GM21529 (cell line): ENCODE data around the gene CENPC.
A peak's percentile ranks its signal among the peaks of the same experiment; 100 is the strongest.

Experiments
- ATAC-seq: cut with Tn5 transposase; IDR thresholded peaks from one replicate; pipeline ENCODE4 v1.9.1; 2021; ENCODE audit not compliant: unreplicated experiment

The CENPC gene, protein sequence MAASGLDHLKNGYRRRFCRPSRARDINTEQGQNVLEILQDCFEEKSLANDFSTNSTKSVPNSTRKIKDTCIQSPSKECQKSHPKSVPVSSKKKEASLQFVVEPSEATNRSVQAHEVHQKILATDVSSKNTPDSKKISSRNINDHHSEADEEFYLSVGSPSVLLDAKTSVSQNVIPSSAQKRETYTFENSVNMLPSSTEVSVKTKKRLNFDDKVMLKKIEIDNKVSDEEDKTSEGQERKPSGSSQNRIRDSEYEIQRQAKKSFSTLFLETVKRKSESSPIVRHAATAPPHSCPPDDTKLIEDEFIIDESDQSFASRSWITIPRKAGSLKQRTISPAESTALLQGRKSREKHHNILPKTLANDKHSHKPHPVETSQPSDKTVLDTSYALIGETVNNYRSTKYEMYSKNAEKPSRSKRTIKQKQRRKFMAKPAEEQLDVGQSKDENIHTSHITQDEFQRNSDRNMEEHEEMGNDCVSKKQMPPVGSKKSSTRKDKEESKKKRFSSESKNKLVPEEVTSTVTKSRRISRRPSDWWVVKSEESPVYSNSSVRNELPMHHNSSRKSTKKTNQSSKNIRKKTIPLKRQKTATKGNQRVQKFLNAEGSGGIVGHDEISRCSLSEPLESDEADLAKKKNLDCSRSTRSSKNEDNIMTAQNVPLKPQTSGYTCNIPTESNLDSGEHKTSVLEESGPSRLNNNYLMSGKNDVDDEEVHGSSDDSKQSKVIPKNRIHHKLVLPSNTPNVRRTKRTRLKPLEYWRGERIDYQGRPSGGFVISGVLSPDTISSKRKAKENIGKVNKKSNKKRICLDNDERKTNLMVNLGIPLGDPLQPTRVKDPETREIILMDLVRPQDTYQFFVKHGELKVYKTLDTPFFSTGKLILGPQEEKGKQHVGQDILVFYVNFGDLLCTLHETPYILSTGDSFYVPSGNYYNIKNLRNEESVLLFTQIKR

DNA sequence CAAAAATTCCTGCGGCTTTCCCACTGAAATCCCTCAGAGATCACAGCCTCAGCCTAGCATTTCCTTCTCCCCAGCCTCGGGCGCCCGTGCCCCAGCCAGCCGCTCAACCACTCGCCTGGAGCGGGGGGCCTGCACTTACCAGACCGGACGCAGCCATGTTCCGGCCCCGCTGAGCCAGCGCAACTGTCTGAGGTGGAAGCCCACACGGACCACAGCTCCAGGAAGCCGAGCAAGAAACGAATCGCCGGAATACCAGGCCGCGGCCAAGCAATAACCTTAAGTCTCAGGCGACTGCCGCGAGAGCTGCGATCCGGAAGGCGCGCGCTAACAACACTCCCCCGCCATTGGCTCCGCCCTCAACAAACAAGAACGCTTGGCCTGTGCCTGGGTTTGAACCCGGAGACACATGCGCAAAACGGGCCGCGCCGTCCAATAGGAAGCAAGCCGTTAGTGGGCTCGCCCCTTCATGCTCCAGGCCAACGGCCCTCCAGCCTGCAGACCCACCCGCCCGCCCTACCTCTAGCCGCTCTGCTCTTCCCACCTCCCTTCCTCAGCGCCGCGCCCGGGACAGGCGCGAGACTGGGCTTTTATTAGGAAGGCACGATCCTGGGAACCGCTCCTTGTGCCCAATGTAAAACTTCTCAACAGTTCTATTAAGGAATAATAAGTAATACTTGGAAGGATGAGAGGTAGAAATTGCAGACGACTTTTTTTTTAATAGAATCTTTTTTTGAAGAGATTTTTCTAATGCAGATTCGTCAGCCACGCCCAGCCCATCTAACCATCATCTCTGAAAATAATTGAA, at the start of gene CENPC:
Gene CENPC (minus strand): TSS at position 305 of the 805 bp plus-strand sequence. CDS start 148 bp downstream, at position 157.
- peak; percentile 95 for ATAC-seq

DNA sequence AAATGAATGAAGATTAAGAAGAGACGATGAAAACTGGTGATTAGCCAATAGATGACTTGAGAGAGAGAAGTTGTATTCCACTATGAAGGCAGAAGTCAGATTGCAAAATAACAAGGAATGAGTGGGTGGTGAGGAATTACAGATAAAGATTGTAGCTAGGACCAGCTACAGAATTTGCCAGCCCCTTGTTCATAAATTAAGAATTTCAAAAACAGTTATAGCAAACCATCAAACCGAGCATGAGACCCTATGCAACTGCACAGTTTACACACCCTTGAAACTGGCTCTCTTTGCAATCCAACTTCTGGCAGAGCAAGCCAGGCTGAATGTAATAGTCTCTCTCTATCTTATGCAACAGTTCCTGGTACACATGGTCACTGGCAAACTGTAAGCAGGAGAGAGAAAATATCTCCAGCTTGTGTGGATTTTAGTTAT, 48.5 kb upstream of the CENPC start:
- no peak for ATAC-seq

DNA sequence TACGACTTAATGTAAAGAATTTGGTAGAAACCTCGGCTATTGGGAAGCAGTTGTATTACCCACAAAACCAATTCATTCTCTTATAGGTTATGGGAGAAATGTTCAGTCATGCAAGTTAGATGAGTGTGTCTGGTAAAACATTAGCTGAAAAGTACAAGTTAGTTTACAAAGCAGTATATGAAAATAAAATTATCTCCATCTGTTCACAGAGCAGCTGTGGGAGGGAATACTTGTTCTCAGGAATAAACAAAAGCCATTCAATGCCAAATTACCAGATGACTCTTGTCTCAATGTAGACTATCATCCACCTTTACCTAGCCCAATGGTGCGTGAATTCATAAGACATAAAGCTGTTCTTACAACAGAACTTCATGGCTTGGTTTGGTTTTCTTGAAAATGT, 41.9 kb upstream of the CENPC start:
- ATAC-seq, result no peak

DNA sequence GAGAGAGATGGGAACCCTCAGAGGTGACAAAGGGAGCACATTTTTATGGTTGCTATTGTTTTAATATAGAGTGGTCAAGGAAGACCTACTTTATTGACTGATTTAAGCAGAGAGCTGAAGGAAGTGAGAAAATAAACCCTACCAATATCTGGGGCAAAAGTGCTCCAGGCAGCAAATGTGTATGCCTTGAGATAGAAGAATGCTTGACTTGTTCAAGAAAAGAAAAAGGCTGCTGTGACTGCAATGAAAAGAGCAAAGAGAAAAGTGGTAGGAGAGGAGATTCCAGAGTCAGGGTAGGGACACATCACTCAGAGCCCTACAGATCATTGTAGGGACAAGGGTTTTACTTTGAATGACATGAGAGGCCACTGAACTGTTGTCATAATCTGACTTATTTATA, 39.2 kb upstream of the CENPC start:
- ATAC-seq, result no peak

DNA sequence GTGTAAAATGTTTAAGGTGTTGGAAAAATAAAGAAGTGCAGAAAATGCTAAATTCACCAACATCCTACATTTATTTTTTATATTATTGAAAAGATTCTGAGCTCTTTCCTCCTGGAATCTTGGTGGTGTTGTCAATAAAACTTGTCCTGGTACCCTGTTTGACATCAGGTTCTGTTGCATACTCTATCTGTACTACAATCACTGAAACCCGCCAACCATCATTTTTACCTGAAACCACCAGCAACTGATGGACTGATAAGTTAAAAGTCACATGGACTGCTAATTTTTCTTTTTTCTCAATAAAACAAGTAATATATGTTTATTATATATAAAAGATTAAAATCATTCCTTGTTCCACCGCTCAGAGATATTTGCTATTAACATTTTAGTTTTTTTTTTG, 36.6 kb upstream of the CENPC start:
- ATAC-seq, result no peak

DNA sequence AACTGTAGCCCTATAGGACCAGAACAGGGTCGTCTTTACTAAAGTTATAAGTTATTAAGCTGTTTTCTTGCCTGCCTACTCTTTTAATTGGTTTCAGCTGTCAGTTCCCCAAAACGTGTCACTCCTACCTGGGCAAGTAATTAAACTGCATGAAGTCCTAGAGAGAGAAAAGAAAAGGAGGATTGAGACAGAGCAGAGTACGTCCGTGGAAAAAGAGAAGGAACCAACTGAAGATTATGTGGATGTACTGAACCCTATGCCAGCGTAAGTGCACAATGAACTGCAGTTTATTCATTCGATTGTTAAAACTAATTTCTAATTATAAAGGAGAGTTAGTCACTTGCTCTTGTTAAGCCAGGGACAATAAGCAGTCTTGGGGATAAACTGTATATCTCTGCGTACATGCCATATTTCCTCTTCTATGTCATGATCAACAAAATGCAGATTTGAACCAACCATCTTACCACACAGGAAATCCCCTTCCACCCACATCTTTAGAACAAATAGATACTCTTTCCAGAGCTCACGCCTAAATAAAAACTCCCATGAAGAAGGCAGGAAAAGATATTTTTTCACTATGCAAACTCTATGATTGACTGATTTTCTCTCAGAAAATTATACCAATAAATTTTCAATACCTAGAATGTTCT, 36.0 kb upstream of the CENPC start:
- ATAC-seq, result peak; percentile 45

DNA sequence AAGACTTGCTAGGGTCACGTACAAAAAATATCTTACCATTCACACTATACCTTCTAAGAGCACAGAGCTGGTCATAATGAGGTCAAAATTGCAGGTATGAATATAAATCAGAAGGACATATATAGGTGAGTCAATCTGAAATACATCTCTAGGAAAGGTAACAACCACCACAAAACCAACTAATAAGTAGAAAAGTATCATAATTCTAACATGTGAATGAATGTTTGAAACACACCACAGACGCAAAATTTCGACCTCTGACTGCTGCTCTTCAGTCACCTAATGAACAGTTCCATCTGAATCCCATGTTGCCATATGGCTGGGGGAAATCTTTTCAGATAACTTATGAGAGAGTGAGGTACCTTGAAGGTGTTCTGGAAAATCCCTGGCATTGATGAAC, 35.3 kb upstream of the CENPC start:
- ATAC-seq, result no peak

DNA sequence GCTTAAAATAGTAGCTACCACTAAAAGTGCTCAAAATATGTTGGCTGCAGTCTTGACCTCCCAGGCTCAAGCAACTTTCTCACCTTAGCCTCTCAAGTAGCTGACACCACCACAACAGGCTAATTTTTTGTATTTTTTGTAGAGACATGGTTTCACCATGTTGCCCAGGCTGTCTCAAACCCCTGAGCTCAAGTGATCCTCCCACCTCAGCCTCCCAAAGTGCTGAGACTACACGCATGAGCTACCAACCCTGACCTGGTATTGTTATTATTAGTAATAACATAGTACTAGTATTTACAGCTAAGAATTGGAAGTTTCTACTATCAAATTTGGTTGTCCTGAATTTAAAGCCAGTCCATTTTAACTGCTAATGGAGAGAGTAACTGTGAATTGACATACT, 31.2 kb upstream of the CENPC start:
- peak; percentile 54 for ATAC-seq

DNA sequence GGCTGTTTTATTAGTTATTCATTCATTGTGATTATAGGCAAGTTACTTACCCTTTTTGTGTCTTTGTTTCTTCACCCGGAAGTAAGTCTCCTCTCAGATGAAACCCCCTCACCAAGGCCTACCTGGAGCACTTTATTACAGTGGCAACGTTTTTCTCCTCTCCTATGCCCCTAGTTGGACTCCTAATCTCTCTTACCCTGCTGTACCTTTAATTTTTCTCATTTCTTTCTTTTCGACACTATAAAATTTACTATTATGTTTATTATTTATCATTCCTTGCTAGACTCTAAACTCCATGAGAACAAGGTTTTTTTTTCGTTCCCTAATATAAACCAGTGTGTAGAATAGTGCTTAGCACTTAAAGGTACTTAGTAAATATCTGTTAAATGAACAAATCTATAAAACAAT, 30.8 kb upstream of the CENPC start:
- no peak for ATAC-seq

DNA sequence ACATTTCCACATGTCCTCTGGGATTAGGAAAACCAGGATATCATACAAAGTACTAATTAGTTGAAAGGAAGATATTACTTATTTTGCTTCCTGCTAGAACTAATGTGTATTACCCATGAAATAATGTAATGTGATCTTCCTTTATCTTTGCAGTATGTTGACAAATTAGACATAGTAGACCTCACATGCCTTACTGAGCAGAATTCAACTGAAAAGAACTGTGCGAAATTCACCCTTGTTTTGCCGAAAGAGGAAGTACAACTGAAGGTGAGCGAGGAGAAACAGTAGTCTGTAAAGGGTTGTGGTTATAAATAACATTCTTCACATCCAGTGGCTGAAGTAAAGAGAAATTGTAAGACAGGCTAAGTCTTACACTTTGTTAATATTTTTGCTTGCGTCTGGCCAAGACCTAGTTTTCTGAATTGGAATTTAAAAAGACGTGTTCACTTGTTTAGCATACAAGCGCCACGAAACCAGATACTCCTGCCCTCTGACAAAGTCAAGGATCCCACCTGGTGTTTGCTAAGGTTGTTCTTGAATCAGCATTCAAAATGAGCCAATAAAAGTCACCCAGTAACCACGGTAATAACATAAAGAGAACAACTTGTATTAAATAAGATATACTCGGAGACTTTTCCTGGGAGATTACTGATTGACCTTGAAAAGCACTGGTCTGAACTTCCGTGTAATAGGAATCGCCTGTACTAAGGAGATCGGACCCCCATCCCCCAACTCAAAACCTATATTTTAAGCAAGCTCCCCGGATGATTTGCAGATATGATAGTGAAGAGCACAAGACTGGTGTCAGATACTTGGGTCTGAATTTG, 30.1 kb upstream of the CENPC start:
- peak; percentile 88 for ATAC-seq

DNA sequence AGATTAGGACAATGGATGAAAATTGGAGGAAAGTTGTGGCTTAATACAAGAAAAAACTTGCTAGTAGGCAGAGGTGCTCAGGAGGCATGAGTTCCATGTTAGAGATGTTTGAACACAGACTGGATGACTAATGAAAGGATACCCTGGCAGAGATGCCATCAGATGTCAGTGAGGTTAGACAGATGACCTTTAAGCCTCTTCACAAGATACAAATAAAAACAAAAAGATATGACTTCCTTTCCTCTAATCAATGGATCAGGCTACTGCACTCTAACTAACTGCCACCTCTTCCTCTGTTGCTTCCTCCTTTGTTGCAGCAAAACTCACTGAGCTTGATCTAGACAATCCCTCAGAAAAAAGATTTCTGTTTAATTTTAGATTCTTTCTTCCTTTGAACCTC, 27.9 kb upstream of the CENPC start:
- ATAC-seq, result no peak

DNA sequence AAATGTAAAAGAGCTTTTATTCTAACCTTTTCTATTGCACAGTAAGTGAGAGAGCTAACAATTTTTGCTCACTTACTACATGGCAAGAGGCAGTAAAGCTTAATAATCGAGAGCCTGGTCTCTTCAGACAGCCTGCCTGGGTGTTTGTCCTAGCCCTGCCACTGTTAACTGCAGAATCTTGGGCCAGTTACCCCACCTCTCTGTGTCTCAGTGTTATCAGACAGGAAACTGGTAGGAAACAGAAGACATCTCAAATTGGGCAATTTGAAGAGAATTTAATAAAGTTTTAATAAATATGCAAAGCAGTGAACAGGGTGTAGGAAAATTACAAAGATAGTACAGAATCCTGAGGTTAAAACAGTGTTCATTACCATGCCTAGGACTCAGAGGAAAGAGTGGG, 26.7 kb upstream of the CENPC start:
- ATAC-seq, result no peak

DNA sequence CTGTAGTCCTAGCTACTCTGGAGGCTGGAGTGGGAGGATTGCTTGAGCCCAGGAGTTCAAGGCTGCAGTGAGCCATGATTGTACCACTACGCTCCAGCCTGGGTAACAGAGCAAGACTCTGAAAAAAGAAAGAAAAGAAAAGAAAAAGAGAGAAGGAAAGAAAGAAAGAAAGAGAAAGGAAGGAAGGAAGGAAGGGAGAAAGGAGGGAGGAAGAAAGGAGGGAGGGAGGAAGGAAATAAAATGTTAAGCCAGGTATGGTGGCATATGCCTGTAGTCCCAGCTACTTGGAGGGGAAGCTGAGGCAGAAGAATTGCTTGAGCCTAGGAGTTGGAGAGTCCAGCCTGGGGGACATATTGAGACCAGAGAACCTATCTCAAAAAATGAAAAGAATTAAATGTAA, 25.2 kb upstream of the CENPC start:
- ATAC-seq, result no peak

DNA sequence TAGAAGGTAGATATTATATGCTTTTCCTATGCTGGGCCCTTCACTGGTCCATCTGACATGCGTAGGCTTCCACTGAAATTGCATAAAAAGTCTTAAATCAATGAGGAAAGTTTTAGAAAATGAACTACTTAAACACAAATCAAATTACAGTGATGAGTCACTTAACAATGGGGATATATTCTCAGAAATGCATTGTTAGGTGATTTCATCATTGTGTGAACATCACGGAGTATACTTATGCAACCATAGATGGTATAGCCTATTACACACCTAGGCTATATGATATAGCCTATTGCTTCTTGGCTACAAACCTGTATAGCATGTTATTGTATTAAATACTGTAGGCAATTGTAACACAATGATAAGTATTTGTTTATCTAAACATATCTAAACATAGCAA, 23.5 kb upstream of the CENPC start:
- no peak for ATAC-seq

DNA sequence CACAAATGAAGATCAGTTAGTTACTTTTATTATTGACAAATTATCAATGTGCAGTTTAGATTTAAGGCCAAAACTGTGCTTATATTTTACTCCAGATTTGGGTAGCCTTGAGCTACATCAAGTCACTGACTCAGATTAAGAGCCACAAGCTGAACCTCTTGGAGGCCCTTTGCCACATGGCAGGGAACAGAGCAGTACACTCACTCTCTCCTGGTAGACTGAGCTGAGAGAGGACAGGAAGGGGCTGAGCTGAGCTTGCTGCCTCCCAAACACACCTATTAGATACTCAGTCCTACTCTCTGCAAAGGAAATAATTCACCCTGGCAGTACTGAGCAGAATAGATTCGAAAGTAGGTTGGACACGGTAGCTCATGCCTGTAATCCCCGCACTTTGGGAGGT, 21.0 kb upstream of the CENPC start:
- ATAC-seq, result no peak

DNA sequence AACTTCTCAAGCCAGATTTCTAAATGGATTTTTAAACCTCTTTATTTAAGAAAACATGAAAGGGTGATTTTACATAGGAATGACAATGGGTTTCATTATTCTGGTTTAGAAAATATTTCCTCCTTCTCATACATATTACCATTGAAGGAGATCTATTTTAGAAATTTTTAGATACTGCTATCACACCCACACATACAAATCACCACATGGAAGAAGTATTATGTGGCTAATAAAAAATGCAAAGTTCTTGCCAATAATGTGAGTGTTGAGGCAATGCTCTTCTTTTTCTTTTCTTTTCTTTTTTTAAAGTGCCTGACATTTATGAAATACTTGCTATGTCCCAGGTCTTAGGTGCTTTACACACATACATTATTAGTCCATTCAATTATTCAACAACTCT, 20.0 kb upstream of the CENPC start:
- no peak for ATAC-seq

DNA sequence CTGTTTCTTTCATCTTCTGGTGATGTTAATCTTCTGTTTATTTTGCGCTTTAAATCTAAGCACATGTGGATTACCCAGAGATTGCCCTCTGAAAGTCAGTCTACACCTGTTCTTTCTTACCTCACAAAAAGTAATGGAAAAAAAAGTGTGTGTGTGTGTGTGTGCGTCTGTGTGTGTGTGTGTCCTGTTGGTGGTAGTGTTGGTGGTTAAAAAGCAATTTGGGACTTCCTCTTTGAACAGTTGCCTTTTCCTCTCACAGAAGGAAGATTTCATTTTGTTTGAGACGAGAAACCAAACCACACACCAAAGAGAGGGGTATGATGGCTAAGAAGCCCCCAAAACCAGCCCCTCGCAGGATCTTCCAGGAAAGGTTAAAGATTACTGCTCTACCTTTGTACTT, 13.2 kb upstream of the CENPC start, which contains the start of gene STAP1:
Gene STAP1 (plus strand): TSS at position 235 of the 400 bp plus-strand sequence. CDS start 83 bp downstream, at position 318.
- ATAC-seq, result peak; percentile 67

DNA sequence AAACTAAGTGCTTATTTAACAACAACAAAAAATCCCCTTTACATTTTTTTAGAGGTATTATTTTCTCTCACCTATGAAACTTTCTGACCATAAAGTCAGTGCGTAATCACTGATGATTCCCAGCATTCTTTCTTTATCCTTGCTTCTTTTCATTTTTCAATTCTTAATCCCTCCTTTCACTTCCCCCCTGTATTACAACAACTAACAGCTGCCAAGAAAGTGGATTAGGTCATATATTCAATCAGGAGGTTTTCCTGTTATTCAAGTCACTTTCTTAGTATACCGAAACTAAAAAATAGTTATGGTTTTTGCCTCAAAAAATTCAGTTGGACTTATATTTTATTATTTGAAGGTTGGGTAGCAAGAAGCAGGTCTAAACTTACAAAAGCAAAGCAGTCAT, 11.1 kb upstream of the CENPC start:
- ATAC-seq, result no peak

DNA sequence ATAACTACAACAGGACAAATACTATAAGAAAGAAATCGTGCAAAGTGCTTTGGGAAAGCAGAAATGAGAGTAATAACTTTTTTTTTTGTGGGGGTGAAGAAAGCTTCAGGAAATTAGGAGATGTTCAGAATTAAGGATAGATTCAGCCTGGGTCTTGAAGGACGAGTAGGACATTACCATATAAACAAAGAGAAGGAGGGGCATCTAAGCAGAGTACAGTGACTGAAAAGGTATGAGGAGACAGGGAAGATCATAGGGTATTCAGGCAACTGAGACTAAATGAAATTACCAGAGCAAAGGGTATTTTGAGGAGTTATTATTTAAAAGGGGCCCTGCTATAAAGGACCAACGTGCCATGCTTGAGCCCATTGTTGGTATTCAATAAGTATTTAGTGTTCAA, 10.1 kb upstream of the CENPC start:
- ATAC-seq, result no peak

DNA sequence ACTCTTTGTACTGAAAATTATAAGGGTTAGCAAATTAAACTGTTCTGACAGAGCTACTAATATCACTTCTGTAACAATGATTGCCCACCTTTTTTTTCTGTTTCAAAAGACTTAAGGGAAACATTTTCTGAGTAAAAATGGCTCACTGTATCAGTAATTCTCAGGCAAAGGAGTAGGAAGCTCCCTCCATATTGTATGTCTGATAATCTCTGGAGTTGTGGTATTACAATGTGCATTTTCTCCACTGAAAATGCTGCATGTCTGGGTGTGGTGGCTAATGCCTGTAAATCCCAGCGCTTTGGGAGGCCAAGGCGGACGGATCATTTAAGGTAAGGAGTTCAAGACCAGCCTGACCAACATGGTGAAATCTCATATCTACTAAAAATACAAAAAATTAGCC, 8.8 kb upstream of the CENPC start:
- ATAC-seq, result no peak
